Tibial nerve (tissue), 4 donors: ENCODE measurements around the gene PEX16. TPM values are rescaled to one million over a fixed set of nuclear protein-coding genes. Genes with fewer than 3 reads are reported as not detected.

ENCODE experiments used
- DNase-seq, 2 donors: peaks; one replicate each; pipeline ENCODE4 v3.0.0-alpha.2; 2019; ENCODE audit warnings: low spot score in 2 of 2
- H3K27ac ChIP-seq, 4 donors: fragments of 200-600 bp; sonication (generic) in 3 of 4; one replicate each; pipeline ENCODE4 v1.5.1; 2017 to 2019; ENCODE audit warnings: mild to moderate bottlenecking in 1 of 4
- H3K27me3 ChIP-seq, 2 donors: fragments of 200-600 bp; sonication (generic) in 1 of 2; one replicate each; pipeline versions ENCODE4 v1.5.1 to v1.6.0; 2017 to 2019
- H3K36me3 ChIP-seq, 3 donors: fragments of 200-600 bp; sonication (generic); one replicate each; pipeline ENCODE4 v1.5.1; 2018 to 2019
- H3K4me1 ChIP-seq, 4 donors: fragments of 200-600 bp; sonication (generic) in 3 of 4; one replicate each; pipeline ENCODE4 v1.5.1; 2017 to 2019
- H3K4me3 ChIP-seq, 4 donors: fragments of 200-600 bp; sonication (generic) in 3 of 4; one replicate each; pipeline ENCODE4 v1.5.1; 2017 to 2019; ENCODE audit warnings: mild to moderate bottlenecking in 1 of 4, moderate library complexity in 1 of 4
- H3K9me3 ChIP-seq, 4 donors: fragments of 200-600 bp; sonication (generic) in 3 of 4; one replicate each; pipeline ENCODE4 v1.5.1; 2017 to 2019
- CTCF ChIP-seq, 5 experiments: fragments of 200-600 bp in 3 of 5; fragments of 450-650 bp in 2 of 5; sonication (generic) in 3 of 5; IDR thresholded peaks; one replicate each; pipeline ENCODE4 v1.5.1; 2016 to 2019; ENCODE audit warnings: antibody characterized with exemption in 5 of 5, mild to moderate bottlenecking in 3 of 5, moderate library complexity in 2 of 5
- EP300 ChIP-seq, 2 donors: sonication (generic); formaldehyde crosslinking; IDR thresholded peaks; one replicate each; pipeline ENCODE4 v1.6.1; 2017; ENCODE audit warnings: antibody characterized with exemption in 2 of 2, mild to moderate bottlenecking in 1 of 2
- POLR2A ChIP-seq, 2 donors: fragments of 450-650 bp; IDR thresholded peaks; one replicate each; pipeline ENCODE4 v1.6.1; 2017; ENCODE audit warnings: antibody characterized with exemption in 2 of 2, mild to moderate bottlenecking in 2 of 2, moderate library complexity in 2 of 2
- WGBS, 2 donors: methylation state at CpG; one replicate each; pipeline ENCODE4 v1.1.5; 2018; 5-methylcytosine and 5-hydroxymethylcytosine counted together
- total RNA-seq, 4 donors: library from RNA; depleted of rRNA; stranded (reverse); fragments of >200 nt; gene quantifications; one replicate each; pipeline ENCODE4 v1.1.0, GENCODE V29; 2016

PEX16 gene
- total RNA-seq, 4 donors from 2014 or later, result 33.9 to 38.4 (median 36.5) TPM

GRCh38 chr11:45871638-45872037 is 46.0 kb downstream of the PEX16 start:
- 93 to 100% methylated on average over 1 to 2 of the region's 2 CpGs for WGBS, 2 donors
- peaks cover 0 to 100% (median 44%) of the 10 kb centered on the region in 3 donors for H3K36me3 ChIP-seq
- no peak for DNase-seq

GRCh38 chr11:45870706-45871105 is 47.0 kb downstream of the PEX16 start:
- Histone ChIP-seq H3K4me3 (no peak overlapping the region), H3K27ac (no peak overlapping the region), H3K4me1 (no peaks in the 10 kb centered on the region), H3K9me3 (no peaks in the 10 kb centered on the region), H3K27me3 (no peaks in the 10 kb centered on the region), H3K36me3 (peaks cover 0 to 100% (median 44%) of the 10 kb centered on the region in 3 donors)
- WGBS, 2 donors, result 86 to 90% methylated on average over 4 of the region's 4 CpGs
- no peak for DNase-seq
- no peak for TF ChIP-seq CTCF (IDR thresholded peaks at IDR 0.05)
- no peak for TF ChIP-seq POLR2A (IDR thresholded peaks at IDR 0.05)
- TF ChIP-seq EP300 (IDR thresholded peaks at IDR 0.05), result no peak

More at GRCh38 chr11:45871638-45872037, 46.0 kb downstream of the PEX16 start:
- H3K9me3 ChIP-seq, result no peaks in the 10 kb centered on the region
- H3K4me1 ChIP-seq, result no peaks in the 10 kb centered on the region
- H3K4me3 ChIP-seq, result no peak overlapping the region
- H3K27ac ChIP-seq, result no peak overlapping the region
- TF ChIP-seq EP300 (IDR thresholded peaks at IDR 0.05), result no peak
- no peak for TF ChIP-seq POLR2A (IDR thresholded peaks at IDR 0.05)
- no peak for TF ChIP-seq CTCF (IDR thresholded peaks at IDR 0.05)
- no peaks in the 10 kb centered on the region for H3K27me3 ChIP-seq

- 79 to 83% methylated on average over 11 to 12 of the region's 12 CpGs for WGBS, 2 donors
- Histone ChIP-seq H3K36me3 (peaks cover 0 to 100% (median 44%) of the 10 kb centered on the region in 3 donors), H3K4me3 (no peak overlapping the region), H3K9me3 (no peaks in the 10 kb centered on the region), H3K27me3 (no peaks in the 10 kb centered on the region), H3K4me1 (no peaks in the 10 kb centered on the region), H3K27ac (no peak overlapping the region)
- DNase-seq, result no peak
- no peak for TF ChIP-seq EP300 (IDR thresholded peaks at IDR 0.05)
- no peak for TF ChIP-seq CTCF (IDR thresholded peaks at IDR 0.05)
- TF ChIP-seq POLR2A (IDR thresholded peaks at IDR 0.05), result no peak
Observed at GRCh38 chr11:45869551-45869950, 48.1 kb downstream of the PEX16 start.

GRCh38 chr11:45864041-45864440 is 53.6 kb downstream of the PEX16 start:
- no peak overlapping the region for H3K4me3 ChIP-seq
- no peaks in the 10 kb centered on the region for H3K27me3 ChIP-seq
- H3K4me1 ChIP-seq, result peaks cover 2 to 16% (median 11%) of the 10 kb centered on the region in 4 donors
- TF ChIP-seq CTCF (IDR thresholded peaks at IDR 0.05) (no peak), POLR2A (IDR thresholded peaks at IDR 0.05) (no peak), EP300 (IDR thresholded peaks at IDR 0.05) (no peak)
- DNase-seq, result no peak
- H3K27ac ChIP-seq, result no peak overlapping the region
- no peaks in the 10 kb centered on the region for H3K9me3 ChIP-seq
- peaks cover 4 to 88% (median 24%) of the 10 kb centered on the region in 3 donors for H3K36me3 ChIP-seq

- no peak for TF ChIP-seq CTCF (IDR thresholded peaks at IDR 0.05)
- TF ChIP-seq POLR2A (IDR thresholded peaks at IDR 0.05), result no peak
- no peak for TF ChIP-seq EP300 (IDR thresholded peaks at IDR 0.05)
- H3K27ac ChIP-seq, result peak overlapping the region; percentile 66 to 99 (median 86)
- no peak overlapping the region for H3K4me3 ChIP-seq
- no peak for DNase-seq
- H3K36me3 ChIP-seq, result peaks cover 4 to 63% (median 6%) of the 10 kb centered on the region in 3 donors
- WGBS, 2 donors, result 90 to 91% methylated on average over 10 of the region's 10 CpGs
- H3K4me1 ChIP-seq, result peaks cover 12 to 47% (median 42%) of the 10 kb centered on the region in 4 donors
- H3K27me3 ChIP-seq, result no peaks in the 10 kb centered on the region
- H3K9me3 ChIP-seq, result no peaks in the 10 kb centered on the region
Observed at GRCh38 chr11:45860764-45861510, 56.7 kb downstream of the PEX16 start.
